GM12865 (cell line): ENCODE results near the gene NME7.

ENCODE experiments used
- DNase-seq: peaks from one replicate; pipeline ENCODE4 v3.0.0; 2010; ENCODE audit warnings: low read depth
- H3K4me3 ChIP-seq: 2 replicates; pipeline ENCODE4 v1.5.1; 2011; ENCODE audit warnings: mild to moderate bottlenecking, low read depth, low read length, control low read depth
- TF ChIP-seq, protein P1 (sequence below): IDR thresholded peaks from 2 replicates; pipeline ENCODE4 v1.5.1; 2011; ENCODE audit warnings: low read length, control low read depth, low read depth, inconsistent platforms; ENCODE audit not compliant: insufficient read depth; ENCODE audit errors: missing control alignments

Gene NME7

DNA sequence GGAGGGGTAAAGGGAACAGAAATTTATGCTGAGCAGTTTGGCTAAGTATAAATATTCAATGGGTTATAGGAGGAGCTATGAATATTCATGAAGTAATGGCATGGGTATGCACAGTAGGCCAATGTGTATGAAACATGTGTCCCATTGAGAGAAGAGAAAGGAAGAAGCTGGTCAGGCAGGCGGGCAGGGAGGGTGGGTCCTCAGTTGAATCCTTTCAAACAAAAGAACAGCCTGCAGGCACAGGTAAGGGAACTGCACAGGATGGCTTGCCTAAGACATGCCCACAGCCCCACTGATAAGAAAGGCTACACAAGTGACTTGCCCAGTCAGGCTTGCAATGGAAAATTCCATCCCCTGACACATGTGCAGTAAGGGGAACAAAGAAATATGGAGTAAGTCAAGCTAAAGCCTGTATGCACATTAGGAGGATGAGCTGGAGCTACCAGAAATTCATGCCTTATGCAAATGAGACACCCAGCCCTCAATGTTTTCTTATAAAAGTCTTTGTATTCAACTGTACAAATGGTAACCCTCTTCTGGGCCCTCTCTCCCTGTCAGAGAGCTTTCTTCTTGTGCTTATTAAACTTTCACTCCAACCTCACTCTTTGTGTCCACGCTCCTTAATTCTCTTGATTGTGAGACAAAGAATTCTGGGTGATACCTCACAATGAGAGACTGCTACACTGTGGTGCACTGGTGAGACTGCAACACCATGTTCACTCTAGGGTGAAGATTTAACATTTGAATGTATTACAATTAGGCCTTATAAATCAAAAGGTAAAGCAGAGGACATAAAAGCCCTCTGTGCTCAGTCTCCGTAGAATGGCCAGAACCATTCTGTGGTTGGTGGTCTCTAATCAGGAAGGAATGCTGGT, 164.6 kb downstream of the NME7 start:
- TF ChIP-seq, protein P1, sequence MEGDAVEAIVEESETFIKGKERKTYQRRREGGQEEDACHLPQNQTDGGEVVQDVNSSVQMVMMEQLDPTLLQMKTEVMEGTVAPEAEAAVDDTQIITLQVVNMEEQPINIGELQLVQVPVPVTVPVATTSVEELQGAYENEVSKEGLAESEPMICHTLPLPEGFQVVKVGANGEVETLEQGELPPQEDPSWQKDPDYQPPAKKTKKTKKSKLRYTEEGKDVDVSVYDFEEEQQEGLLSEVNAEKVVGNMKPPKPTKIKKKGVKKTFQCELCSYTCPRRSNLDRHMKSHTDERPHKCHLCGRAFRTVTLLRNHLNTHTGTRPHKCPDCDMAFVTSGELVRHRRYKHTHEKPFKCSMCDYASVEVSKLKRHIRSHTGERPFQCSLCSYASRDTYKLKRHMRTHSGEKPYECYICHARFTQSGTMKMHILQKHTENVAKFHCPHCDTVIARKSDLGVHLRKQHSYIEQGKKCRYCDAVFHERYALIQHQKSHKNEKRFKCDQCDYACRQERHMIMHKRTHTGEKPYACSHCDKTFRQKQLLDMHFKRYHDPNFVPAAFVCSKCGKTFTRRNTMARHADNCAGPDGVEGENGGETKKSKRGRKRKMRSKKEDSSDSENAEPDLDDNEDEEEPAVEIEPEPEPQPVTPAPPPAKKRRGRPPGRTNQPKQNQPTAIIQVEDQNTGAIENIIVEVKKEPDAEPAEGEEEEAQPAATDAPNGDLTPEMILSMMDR = no peak
- DNase-seq = no peak
- H3K4me3 ChIP-seq = no peak overlapping the region

DNA sequence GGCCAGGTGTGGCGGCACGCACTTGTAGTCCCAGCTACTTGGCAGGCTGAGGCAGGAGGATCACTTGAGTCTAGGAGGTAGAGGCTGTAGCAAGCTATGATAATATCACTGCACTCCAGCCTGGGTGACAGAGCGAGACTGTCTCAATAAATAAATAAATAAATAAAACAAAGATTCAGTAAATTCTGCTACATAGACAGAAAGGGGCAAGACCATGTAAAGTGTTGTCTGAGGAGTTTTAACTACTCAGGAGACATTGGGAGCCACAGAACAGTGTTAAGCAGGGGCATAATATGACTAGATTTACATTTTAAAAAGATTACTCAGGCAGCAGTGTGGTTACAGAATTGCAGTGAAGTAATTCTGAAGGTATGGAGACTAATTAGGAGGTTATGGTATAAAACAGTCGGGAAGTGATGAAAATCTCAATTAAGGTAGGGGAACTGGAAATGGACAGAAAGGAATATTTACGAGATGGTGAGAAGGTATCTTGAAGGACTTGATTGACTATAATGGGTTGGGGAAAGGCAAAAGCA, 166.4 kb downstream of the NME7 start:
- DNase-seq = no peak
- TF ChIP-seq, protein P1 = no peak
- no peak overlapping the region for H3K4me3 ChIP-seq

DNA sequence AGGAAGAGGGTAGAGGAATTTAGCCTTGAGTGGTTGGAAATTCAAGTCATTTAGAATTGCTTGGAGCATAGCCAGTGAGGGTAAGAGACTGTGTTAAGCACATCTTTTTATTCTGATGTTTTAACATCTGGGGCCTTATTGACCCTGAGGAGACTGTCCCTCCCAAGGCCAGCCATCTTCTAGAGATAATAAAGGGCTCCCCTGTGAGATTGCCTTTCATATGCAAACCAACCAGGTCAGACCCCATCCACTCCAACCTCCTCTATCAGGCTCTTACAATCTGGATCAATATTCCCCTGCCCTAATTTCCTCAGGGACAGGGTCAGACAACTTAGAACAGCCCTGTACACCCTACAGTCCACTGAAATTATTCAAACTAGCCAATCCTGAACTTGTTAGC, 167.3 kb downstream of the NME7 start:
- TF ChIP-seq, protein P1 = no peak
- no peak overlapping the region for H3K4me3 ChIP-seq
- no peak for DNase-seq

DNA sequence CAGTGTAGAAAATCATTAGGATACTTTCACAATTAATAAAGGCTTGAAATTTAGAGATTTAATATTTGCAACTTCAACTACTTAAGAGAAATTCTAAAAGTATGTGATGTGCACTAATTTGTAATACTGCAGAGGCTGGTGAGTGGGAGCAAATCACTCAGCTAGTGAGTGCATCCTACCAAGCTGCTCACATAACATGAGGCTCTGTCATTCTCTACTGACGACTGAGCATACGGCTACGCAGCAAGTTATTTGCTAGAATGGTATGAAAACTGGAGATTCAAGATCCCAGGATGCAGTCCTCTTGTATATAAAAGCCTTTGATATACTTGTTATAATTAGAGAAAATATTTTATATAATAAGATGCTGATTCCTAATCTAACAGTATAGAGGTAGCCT, 171.0 kb downstream of the NME7 start:
- TF ChIP-seq, protein P1 = no peak
- DNase-seq = no peak
- H3K4me3 ChIP-seq = no peak overlapping the region

DNA sequence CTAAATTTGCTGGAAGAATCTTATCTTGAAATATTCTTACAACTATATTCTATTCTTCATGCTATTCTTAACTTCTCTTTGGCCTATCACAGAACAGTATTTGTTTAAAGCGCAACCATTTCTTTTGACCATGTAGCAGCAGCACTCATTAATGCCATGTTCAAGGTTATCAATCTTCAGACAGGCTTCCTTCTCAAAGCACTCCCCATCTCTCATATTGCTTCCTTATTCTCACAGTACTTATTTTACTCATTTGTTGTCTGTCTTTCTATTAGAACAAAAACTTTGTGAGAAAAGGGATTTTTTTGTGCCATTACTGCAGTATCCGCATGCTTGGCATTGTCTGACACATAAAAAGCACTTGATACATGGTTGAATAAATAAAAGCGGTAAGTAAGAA, 171.4 kb downstream of the NME7 start:
- TF ChIP-seq, protein P1 = no peak
- H3K4me3 ChIP-seq = no peak overlapping the region
- DNase-seq = no peak

DNA sequence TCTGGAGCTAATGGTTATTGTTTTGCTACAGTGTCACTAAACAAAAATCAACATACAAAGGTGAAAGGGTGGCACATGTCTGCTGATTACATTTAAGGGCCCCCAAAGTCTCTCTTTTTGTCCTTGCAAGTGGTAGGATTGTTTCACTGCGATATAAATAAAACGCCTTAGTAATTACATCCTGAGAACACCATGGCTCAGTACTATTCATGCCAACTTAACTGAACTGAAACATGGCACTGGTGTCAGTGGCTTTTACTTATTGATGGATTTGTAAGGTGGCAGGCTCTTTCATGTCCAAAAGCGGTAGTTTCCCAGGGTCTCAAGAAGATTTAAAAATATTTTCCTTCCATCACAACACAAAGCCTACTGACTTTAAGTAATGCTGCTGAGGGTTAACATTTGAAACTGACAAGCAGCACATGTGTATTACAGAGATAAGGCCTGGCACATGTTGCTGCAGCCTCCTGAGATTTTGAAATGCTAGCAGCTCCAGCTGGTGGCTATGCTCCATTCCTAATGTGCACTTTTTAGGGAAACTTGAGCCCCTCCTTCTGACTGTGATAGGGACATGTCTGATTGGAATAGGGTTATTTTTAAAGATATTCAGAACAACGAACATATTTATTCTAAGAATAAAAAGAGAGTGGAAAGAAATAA, 174.3 kb downstream of the NME7 start:
- TF ChIP-seq, protein P1 = no peak
- no peak overlapping the region for H3K4me3 ChIP-seq
- no peak for DNase-seq

DNA sequence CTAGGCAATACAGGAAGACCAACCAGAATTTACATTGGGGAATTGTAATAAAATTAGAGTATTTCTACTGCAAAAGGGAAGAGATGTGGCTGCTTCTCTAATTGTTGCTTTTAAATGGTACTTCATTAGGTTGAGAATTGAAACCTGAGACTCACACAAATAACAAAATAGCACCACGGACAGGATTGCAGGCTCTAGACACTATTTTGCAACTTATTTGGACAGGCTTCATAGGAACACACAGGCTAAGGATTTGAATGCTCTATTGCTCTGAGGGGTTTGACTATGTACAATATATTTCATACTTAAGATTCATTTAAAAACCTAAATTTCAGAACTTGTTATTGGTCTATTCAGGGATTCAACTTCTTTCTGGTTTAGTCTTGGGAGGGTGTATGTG, 181.5 kb downstream of the NME7 start:
- TF ChIP-seq, protein P1 = no peak
- DNase-seq = no peak
- H3K4me3 ChIP-seq = no peak overlapping the region
